Stimulated activated CD4-positive, alpha-beta T cell treated with anti-CD3 and anti-CD28 coated beads, Interleukin-1b, Interleukin-23, amount 100 ng/mL, for 24 hours (primary cell): ENCODE data around the gene AOPEP.

Source experiments
- DNase-seq, 4 experiments: peaks; one replicate each; pipeline ENCODE4 v3.0.0-alpha.2; 2020; ENCODE audit warnings: low read depth in 4 of 4, low spot score in 1 of 4

Gene AOPEP

DNA sequence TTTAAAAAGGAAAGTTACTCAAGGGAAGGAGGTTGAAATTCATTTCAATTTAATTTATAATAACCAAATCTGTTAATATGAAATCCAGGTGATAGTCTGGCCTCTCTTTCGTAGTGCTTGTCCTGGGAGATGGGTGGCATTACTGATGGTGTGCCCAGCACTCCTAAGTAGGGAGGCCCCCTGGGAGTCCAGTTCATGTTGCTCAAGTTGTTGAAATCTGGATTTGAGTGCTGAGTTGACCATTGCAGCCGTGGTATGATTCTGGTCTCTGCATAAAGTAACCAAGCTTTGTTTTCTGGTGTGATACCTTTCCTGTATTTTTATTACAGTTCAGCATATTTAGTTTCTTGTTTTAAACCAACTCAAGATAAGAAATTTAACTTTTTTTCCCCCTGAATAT is 303.2 kb downstream of the AOPEP start:
- DNase-seq, result no peak

DNA sequence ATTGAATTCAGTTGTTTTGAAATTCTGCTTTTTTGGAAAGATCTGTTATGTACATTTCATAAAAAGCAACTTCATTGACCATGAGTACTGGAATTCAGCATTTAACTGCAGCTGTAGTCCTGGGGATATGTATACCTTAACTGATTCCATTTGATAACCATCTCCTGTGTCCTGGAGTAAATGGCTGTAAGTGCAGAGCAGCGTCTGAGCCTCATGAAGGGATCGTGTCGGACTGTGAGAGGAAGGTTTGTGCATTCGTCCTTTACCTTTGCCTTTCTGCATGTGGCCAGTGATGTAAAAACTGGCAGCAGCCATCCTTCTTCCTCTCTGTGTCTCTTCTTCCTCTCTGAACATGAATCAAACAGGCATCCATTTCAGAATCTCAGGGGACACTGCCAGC is 303.8 kb downstream of the AOPEP start:
- no peak for DNase-seq

DNA sequence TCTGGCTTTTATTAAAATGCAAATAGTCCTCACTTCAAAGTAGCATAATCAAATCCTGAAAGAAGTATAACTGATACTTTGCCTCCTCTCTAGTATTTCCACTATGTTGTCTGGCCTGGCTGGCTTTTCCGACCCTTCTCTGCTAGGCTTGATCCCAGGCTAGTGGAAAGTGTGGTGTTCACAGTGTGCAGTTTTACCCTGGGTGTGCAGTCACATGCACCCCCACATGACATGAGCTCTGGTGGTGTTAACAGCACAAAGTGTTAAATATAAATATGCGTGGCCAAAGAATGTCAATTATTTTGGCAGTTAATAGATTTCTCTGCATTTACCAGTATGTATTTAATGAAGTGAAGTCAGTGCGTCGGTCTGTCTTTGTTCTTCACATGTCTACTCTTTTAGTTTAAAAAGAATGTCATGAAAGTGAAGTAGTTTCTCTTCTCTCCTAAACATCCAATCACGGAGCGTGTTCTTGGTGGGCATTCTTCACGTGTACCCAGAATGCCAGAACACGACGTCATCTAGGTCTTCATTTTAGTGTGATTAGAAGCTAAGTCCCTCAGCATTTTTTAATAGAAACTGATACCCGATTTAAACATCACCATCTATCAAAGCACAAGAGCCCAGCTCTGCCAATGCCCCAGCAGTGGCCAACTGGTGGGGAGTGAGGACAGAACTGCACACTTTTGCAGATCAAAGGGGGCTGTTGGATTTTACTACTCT is 304.6 kb downstream of the AOPEP start:
- DNase-seq, result no peak

DNA sequence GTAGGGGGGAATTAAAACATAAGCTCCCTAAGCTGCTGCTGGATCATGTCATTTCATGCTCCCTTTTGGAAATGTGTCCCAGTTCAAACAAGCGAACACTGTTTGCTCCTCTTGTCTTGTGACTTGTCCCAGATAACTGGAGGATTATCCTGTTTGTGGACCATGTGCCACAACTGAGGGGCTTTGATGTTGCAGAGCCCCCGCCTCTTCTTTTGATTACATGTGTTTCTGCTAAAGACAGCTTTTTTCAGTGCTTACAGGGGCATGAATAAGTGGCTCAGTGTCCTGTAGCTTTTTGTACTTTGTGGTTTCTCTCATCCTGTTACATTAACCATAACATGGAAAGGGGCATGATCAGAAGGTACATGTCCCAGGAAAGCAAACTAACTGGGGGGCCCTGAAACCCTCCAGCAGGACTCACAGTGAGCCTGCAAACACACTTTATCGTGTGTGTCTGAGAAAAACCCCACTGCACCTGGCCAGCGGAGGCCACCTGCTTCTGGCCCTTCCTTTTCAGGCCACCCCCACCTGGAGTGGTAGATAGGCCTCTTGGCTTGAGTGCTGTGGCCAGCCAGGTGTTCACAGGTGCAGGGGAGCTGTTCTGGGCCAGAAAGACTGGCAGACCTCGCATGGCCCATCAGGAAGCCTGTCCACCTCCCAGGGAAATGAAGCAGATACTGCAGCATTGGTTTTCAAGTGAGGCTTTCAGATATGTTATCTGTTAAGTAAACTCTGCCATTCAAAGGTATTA is 305.4 kb downstream of the AOPEP start:
- DNase-seq, result no peak

DNA sequence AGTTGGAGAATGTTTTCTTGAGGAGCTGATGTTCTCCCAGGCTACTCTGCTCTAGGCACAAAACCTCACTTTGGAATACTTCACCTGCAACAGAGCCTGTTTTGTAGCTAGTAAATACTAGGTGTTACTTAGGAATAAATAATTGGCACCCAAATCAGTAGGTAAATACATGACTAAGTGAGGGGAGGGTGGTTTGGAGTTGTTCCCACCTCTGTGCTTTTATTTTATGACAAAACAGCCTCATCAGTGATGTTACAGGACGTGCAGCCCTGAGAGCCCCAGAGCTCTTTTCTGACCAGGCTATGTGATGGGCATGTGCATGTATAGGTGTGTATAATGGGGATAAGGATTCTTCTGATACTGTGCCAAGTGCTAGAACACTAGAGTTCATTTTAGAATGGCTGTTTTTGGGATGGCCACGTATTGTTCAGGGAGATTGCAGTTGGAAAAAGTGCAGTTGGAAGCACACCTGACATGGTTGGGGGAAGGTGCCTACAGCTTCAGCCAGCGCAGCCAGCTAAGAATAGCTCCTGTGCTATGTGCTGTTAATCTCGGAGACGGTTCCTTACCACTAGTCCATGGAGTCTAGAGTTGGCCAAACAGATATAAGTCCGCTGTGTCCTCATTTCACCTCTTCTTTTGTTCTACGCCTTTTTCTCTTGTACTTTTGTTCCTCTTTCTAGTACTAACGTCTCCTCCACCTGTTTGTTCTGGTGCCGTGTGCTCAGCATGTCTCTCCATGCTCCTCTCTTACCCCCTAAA is 306.3 kb downstream of the AOPEP start:
- no peak for DNase-seq

DNA sequence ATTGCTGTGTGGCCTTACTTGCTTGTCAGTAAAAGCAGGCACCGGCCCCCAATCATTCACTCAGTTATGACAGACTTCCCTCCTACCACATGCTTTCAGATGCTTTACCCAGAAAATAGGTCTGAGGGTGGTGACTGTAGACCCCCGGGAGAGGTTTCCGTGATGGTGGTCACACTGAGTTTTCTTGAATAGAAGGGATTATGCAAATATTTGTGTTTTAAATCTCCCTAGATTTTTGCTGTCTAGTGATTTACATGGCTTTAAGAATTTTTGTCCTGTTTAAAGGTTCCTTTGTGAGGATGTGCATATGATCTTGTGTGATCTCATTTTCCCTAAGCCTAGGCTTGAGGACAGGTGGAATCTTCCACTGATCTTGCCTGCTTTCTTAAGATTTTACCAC is 309.3 kb downstream of the AOPEP start:
- no peak for DNase-seq

DNA sequence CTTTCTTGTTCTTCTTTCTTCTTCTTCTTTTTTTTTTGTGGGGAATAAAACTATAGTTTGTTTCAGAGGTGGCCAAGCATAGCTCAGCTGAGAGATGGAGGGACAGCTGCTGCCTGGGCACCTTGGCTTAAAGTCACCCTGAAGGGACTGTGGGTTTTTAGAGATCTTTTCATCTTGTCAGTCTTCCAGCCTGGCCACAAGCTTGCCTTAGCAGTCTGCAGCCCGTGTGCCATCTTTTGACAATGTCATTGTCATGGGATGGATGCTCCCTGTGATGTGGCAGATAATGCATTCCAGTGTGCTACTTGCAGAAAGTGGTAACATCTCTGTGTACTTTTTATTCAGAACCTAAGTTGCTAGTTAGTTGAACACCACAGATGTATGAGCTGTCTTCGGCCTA is 310.2 kb downstream of the AOPEP start:
- DNase-seq, result no peak

DNA sequence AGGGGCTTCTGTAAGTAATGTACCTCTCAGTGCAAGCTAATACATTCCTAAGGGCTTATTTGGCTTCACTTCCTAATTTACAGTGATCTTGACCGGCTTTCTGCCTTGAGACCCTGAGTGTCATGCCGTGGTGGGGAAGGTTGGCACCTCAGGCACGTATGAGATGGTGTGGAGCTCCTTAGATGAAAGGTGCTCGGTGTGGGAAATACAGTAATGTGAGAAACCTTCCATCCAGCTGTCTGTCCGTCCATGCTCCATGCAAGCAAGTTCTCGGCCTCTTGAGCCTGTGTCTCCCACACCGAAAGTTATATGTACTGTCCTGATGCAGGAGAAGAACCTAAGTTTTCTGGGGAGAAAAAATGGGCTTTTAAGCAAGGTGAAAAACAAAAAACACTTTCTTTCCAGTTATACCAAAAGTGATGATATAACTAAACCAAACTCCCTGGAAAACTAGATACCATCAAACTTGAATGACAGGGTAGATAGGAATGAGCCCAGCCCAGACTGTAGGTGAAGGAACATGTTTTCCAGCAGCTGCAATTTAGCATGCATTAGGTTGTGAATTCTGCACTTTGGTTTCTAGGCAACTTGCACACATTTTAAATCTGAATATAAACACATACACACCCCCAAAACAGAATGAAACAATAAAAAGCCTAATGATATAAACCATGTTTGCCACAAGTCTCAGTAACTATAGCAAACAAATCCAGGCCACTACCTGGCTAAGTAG is 311.5 kb downstream of the AOPEP start:
- no peak for DNase-seq

DNA sequence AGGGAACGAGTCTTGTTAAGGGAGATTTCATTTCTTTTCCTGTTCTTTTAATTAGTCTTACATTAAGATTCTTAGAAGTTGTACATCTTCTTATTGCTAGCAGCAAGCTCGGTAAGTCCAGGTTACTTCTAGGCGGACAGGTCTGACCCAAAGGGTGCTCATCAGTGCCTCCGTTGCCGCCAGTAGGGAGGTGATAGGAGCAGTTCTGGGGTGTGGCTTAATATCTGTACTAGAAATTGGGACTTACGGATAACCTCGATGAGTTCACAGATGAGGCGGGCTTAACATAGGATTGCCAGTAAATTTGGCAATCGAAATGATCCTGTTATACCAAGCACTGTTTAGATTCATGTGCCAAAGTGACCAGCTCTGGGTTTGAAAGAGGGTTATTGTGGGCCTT is 312.2 kb downstream of the AOPEP start:
- no peak for DNase-seq

DNA sequence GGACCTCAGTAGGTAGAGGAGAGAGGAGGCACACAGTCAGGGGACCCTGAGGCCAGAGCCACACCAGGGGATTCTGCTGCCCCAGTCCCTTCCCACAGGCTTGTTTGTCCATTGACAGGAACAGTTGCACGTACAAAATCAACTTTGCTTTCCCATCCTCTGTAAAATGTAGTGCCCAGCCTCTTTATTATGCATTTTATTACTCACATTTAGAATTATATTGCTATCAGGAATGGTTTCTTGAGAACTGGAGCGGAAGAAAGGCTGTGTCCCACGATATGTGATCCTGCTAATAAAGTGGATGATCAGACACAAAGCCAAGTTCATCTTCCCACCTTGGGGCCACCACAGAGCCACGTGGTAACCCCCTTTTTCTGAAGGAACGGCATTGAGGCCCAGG is 313.6 kb downstream of the AOPEP start:
- no peak for DNase-seq

DNA sequence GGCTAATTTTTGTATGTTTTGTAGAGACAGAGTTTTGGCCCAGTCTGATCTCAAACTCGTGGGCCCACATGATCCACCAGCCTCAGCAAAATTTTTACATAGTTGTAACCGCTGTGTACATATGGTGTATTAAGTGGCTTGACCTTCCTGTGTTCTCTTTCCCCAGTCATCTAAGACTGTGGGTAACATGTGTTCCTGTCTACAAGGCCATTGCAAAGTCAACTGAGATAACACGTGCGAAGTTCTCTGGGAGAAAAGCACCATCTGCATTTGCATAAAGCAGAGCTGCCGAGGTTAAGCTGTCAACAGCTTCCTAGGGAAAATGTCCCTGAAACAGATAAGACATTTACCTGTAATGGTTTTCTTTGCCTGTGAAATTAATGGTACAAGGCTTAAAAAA is 317.3 kb downstream of the AOPEP start:
- no peak for DNase-seq

DNA sequence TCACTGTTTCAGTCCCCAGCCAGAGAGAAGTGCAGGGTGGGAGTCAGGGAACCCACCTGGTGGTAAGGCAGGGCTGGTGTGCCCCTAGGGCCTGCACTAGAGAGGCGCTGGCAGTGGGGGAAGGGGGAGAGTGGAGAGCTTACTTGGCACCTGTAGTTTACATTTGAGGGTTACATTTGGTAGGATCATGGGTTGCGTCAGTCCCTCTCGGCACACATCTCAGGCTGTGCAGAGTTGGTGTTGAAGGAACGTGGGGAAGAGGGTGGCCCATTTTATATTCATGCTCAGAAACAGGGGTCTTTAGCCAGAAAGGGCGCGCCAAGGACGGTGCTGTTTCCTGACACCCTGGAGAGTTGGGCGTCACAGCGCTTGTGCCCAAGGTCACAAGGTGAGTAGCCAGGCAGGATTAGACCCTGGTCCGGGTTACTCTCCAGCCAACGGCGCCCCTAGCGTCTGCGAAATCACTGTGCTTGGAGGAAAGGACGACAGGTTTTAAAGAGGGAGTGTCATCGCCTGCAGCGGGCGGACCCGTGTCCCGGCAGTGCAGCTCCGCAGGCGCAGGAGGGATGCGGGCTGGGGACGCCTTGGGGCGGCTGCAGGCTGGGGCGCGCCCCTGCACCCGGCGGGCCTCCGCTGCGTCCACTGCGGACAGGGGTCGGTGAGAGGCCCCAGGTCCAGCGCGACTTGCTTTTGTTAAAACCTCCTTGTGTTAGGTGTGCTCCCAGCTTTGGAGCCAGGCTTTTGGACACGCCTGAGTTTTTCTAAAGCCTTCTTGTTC is 318.4 kb downstream of the AOPEP start:
- DNase-seq, result no peak

DNA sequence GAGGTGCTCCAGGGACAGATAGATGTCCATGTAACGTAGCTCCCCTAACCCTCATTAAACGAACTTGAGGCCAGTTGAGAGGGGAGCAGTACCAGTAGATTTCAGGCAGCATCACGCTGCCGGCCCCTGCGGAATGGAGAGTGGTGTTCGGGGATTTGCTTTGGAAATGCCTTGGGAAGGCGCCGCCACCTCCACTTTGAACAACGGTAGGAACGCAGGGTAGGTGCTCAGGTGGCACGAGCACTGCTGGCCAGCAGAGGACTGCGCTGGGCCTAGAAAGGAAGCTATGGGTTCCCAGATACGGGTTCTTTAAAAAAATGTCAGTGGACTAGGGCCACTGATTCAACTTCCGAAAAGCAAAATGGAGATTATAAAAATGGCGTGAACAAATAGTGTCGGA is 319.3 kb downstream of the AOPEP start:
- DNase-seq, result no peak

DNA sequence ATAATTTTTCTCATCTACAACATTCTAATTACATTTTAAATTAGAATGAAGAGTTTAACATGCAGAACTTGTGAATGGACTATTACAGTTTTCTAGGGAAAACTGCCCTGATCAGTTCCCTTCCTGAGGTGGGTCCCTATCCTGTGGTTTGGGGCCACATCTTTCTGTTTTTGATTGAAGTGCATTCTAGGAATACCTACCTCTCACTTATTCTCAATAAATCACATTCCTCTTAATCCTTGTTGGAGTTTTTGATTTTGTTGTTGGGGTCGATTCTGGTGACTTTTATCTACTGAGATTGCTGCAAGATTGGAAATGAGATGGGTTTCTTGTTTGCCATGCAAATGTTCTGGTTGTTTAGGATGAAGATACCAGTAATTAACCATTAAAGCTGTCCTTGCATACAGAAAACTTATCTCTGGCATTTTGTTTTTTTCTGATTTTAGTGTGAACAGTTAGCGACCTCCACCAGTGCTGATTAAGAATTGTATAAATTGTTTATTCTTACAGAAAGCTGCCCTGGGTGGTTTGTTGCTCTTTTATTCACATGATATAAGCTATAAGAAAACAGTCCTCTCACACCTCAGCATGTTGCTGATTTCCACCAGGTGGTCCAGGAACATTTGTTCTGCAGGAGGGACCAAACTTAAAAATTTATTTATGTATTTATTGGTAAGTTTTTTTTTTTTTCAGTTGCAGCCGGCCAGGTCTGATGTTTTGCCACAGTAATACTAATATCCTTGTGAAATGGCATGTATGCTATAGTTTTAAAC is 321.1 kb downstream of the AOPEP start:
- DNase-seq, result no peak

DNA sequence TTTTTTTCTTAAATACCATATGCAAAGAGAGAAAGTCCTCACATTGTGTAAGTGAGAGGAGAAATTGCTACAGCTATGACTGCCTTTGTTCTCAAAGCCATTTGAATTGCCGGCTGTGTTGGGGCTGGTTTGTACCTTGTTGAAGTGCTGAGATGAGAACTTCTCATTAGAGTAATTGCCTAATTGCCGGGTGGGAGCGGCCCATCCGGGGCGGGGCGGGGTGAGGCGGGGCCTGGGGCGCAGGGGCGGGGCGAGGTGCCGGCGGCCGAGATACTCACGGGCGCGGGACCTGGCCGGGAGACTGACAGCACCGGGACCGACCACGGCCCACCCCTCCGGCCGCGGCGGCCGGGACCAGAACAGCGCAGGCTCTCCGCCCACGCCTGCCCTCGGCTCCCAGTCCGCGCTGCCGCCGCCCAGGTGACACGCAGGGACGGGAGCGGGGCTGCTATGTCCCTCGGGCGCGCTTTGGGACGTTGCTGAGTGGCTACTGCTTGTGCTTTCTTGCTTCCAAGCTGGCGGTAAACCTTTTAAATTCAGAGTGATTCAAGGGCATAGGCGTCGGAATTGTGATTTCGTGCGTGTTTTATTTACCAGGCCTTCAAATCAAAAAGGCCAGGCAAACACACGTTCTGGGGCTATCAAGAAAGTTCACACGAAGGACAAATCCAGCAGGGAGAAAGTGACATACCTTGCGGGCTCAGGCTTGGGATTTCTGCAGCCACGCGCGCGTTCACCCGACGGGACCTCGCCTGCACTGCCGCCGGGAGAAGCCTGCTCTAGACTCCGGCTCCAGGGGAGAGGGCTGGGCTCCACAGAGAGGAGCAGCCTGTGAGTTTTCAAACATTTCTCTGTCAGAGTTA is 322.0 kb downstream of the AOPEP start:
- DNase-seq, result peak; percentile 10 to 43 (median 38)

DNA sequence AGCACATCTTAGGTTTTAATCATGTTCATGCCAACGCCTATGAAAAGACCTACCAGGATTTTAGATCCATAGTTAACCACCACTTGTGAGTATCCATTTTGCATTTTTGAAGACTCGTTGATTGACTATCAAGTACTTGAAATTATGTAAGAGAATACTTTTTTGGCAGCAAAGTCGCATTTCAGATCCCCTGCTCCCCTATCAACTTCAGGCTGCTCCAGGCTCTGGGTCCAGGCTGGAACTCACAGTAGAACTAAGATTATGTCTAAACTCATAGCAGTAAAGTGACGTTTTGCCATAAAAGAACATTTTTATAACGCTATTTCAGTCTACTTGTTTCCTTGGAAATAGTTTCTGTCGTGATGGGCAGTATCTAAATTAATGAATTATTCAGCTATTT is 323.3 kb downstream of the AOPEP start:
- DNase-seq, result no peak

DNA sequence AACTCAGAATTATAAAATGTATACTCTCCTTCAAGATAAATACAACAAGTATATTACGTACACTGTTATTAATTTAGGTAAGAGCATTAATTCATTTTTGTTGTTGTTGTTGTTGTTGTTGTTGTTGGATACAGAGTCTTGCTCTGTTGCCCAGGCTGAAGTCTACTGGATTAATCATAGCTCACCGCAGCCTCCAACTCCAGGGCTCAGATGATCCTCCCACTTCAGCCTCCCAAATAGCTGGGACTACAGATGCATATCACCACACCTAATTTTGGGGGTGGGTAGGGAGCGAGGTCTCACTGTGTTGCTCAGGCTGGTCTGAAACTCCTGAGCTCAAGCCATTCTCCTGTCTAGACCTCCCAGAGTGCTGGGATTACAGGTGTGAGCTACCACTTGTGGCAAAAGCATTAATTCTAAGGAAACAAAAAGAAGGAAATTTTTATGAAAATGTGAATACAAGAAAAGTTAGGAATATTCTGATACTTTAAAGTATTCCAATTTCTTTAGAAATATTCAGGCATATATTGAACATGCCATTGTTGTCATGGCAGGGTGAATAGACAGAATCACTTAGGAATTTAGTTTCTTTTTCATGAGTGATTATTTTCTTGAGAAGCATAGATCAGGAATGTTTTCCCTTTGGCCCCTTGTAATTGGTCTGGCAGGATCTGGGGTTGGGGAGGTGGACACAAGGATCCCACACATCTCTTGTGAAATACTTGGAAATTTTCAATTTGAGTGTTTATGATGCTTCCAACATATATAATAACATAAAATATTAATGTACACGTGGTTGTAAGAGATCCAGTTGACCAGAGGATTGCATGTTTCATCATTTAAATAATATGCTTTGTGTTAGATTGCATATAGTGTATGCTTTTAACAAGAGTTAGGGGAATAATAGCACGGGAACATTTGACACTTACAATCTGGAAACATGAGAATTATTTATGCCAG is 327.4 kb downstream of the AOPEP start:
- no peak for DNase-seq

DNA sequence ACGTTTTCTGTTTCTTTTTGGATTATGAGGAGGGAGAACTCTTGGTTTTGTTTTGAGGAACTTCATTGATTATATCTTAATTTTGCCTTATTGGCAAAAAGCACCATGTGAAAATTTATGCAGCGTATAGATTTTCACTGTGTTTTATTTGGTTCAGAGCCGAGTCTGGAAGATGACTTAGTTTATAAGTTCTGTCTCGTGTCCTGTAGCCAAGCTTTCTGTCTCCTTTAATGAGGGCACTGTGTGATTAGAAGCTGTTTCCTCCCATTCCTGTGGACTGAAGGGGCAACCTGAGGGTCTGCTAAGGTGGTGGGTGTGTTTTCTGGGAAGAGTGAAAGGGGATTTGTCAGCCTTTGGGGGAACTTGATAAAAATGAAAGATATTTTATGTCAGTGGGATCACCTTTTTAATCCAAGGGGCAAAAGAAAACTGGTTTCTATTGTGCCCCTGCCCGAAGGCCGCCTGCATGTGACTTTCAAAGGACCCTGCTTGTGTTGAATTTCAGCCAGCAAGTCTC is 328.9 kb downstream of the AOPEP start:
- no peak for DNase-seq
